PC-3 (cell line): ENCODE data around the gene VWDE.

Source experiments
- CTCF ChIP-seq: fragments of 300-600 bp; sonication (generic); conservative IDR thresholded peaks from 2 replicates; pipeline ENCODE4 v1.5.1; 2017; ENCODE audit warnings: antibody characterized with exemption, low read depth, mild to moderate bottlenecking, low read length
- EZH2 ChIP-seq: fragments of 300-600 bp; sonication (generic); IDR thresholded peaks from one replicate; pipeline ENCODE4 v1.6.1; 2017; ENCODE audit warnings: antibody characterized with exemption, mild to moderate bottlenecking, low read length; ENCODE audit not compliant: unreplicated experiment
- EZH2phosphoT487 ChIP-seq: fragments of 300-600 bp; sonication (generic); IDR thresholded peaks from 2 replicates; pipeline ENCODE4 v1.6.1; 2018; ENCODE audit warnings: mild to moderate bottlenecking, antibody characterized with exemption, low read length, borderline replicate concordance

DNA sequence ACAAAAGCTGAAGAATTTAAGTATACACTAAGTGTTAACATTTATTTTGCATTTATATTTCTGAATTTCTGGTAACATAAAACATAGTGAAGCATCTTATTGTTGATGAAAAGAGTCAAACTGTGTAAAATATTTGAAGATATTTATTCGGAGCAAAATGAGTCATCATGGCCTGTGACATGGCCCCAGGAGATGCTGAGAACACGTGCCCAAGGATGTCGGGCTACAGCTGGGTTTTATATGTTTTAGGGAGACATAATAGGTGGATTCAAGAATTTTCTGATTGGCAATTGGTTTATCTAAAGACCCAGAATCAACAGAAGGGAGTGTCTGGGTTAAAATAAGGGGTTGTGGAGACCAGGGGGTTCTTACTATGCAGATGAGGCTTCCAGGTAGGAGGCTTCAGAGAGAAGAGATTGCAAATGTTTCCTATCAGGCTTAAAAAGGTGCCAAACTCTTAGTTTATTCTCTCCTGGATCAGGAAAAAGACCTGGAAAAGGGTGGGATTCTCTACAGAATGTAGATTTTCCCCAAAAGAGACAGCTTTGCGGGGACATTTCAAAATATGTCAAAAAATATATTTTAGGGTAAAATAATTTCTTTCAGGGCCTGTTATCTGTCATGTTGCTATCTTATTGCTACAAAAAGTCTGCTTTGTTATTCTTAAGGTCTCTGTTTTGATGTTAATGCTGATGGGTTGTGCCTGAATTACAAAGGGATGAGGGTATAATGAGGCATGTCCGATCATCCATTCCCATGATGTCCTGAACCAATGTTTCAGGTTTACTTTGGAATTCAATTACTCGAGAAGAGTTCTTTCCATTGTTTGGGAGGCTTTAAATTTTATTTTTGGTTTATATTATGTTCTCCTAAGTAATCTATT lies 74.5 kb downstream of the VWDE start:
- TF ChIP-seq CTCF (no peak), EZH2phosphoT487 (no peak), EZH2 (no peak)
